GM12878 (cell line): ENCODE measurements around the gene PAFAH2. TPM values are rescaled to one million over a fixed set of nuclear protein-coding genes. Genes with fewer than 3 reads are reported as not detected.
A peak's percentile ranks its signal among the peaks of the same experiment; 100 is the strongest.
"Not testable (repeated sequence)": the region's sequence is repeated elsewhere in the genome, so short reads cannot be mapped to it uniquely, and the experiment has no call there.

Source experiments
- ATAC-seq: fragments of 200-7000 bp; cut with Tn5 transposase; 3 replicates; pipeline ENCODE4 v1.9.1; 2020; ENCODE audit warnings: mild to moderate bottlenecking, moderate library complexity
- BruUV-seq: library from RNA; stranded (reverse); fragments of 400-500 nt; replicated peaks from 2 replicates; lab custom pipeline; 2021; lab: Mats Ljungman, UMichigan
- CTCF ChIA-PET: fragments of 300-600 bp; sonication (Branson Sonifier 250); formaldehyde crosslinking; extraction: SDS; loops from one replicate; lab custom pipeline; 2021; ENCODE audit warnings: inconsistent platforms; lab: Yijun Ruan, JAX
- POLR2A ChIA-PET: fragments of 350-600 bp; formaldehyde crosslinking; extraction: SDS; loops from one replicate; lab custom pipeline; 2021; ENCODE audit warnings: inconsistent platforms; lab: Charles Lee
- RAD21 ChIA-PET: fragments of 300-600 bp; sonication (Branson Sonifier 250); formaldehyde crosslinking; loops from one replicate; lab custom pipeline; 2023; ENCODE audit warnings: antibody characterized with exemption; ENCODE audit not compliant: unreplicated experiment; lab: Charles Lee
- SMC1A ChIA-PET: fragments of 300-600 bp; sonication (Branson Sonifier 250); formaldehyde crosslinking; loops from one replicate; lab custom pipeline; 2023; ENCODE audit not compliant: unreplicated experiment, uncharacterized antibody; lab: Charles Lee
- DNase-seq: peaks from one replicate; pipeline ENCODE4 v3.0.0-alpha.2; 2011; ENCODE audit warnings: low read depth, low spot score
- FAIRE-seq: peaks from 3 replicates; lab custom pipeline; 2011; peaks lifted over from hg19 to GRCh38; lab: Jason Lieb, UNC
- H2AFZ ChIP-seq: 2 replicates; pipeline ENCODE4 v1.6.0; 2011; ENCODE audit warnings: low read depth, low read length, control low read depth; ENCODE audit not compliant: control insufficient read depth
- H3K27ac ChIP-seq: 2 replicates; pipeline ENCODE4 v1.5.1; 2011; ENCODE audit warnings: control low read depth; ENCODE audit not compliant: control insufficient read depth, insufficient read depth
- H3K27me3 ChIP-seq, 2 experiments: replicated peaks in 1 of 2; 2 replicates each; pipeline versions ENCODE4 v1.6.0 to v1.6.1; 2011; ENCODE audit warnings: low read length in 1 of 2; ENCODE audit not compliant: control insufficient read depth in 2 of 2, insufficient read depth in 2 of 2
- H3K36me3 ChIP-seq, 2 experiments: 2 replicates each; pipeline ENCODE4 v1.5.1; 2011; ENCODE audit warnings: low read length in 1 of 2; ENCODE audit not compliant: control insufficient read depth in 2 of 2, insufficient read depth in 2 of 2
- H3K4me1 ChIP-seq: 2 replicates; pipeline ENCODE4 v1.6.1; 2011; ENCODE audit warnings: mild to moderate bottlenecking, low read length, moderate library complexity, mixed read lengths; ENCODE audit not compliant: control insufficient read depth, insufficient read depth
- H3K4me2 ChIP-seq: 2 replicates; pipeline ENCODE4 v1.6.0; 2011; ENCODE audit warnings: control low read depth; ENCODE audit not compliant: control insufficient read depth, insufficient read depth
- H3K4me3 ChIP-seq: fragments of 200-600 bp; sonication (generic); 2 replicates; pipeline ENCODE4 v1.5.1; 2016
- H3K79me2 ChIP-seq: 2 replicates; pipeline ENCODE4 v1.6.0; 2011; ENCODE audit warnings: low read length; ENCODE audit not compliant: control insufficient read depth, insufficient read depth
- H3K9ac ChIP-seq: 2 replicates; pipeline ENCODE4 v1.8.0; 2011; ENCODE audit warnings: low read length, control low read depth, mixed read lengths; ENCODE audit not compliant: control insufficient read depth, insufficient read depth
- H3K9me3 ChIP-seq: replicated peaks from 3 replicates; pipeline ENCODE4 v1.5.1; 2011; ENCODE audit warnings: mild to moderate bottlenecking, low read length; ENCODE audit not compliant: control insufficient read depth, insufficient read depth
- H4K20me1 ChIP-seq: 2 replicates; pipeline ENCODE4 v1.6.0; 2011; ENCODE audit not compliant: control insufficient read depth, insufficient read depth
- ATF7 ChIP-seq: fragments of 450-650 bp; IDR thresholded peaks from 2 replicates; pipeline ENCODE4 v1.6.1; 2016; ENCODE audit warnings: low read depth, mild to moderate bottlenecking
- EED ChIP-seq: sonication (generic); IDR thresholded peaks from 2 replicates; pipeline ENCODE4 v1.6.1; 2016; ENCODE audit warnings: antibody characterized with exemption, low read depth
- RUNX3 ChIP-seq: IDR thresholded peaks from 2 replicates; pipeline ENCODE4 v1.6.1; 2012; ENCODE audit warnings: low read length, inconsistent platforms
- WGBS: methylation state at CpG from one replicate; pipeline ENCODE4 v1.1.6; 2016; ENCODE audit warnings: low lambda C conversion rate; ENCODE audit not compliant: insufficient replicate concordance, insufficient coverage; ENCODE audit errors: missing lambda C conversion rate; 5-methylcytosine and 5-hydroxymethylcytosine counted together
- in situ Hi-C: fragments of 300-500 bp; cut with MboI; formaldehyde crosslinking; loops from 9 replicates; pipeline ENCODE4 v1.14.3; 2018; ENCODE audit warnings: mixed read lengths
- intact Hi-C: fragments of 100-400 bp; cut with micrococcal nuclease; formaldehyde crosslinking; loops from one replicate; pipeline ENCODE4 v1.14.2; 2022; ENCODE audit not compliant: unreplicated experiment
- polyA plus RNA-seq, 11 experiments: library from polyadenylated mRNA; depleted of rRNA in 4 of 11; unstranded in 6 of 11; stranded (reverse) in 5 of 11; fragments of >200 nt; fragmentation: Nextera tagmentation in 4 of 11; fragmentation: Illumina TruSeq in 1 of 11; extraction: Ambion mirVana in 4 of 11; extraction: Trizol in 1 of 11; gene quantifications; 1 replicate in 1 of 11; 2 replicates in 10 of 11; pipeline versions ENCODE4 v1.2.1 to v1.2.3, GENCODE V29; 2011 to 2016; ENCODE audit warnings: inconsistent platforms in 2 of 11, missing spikeins in 2 of 11, low read depth in 1 of 11
- total RNA-seq, 4 experiments: library from RNA; depleted of rRNA in 3 of 4; stranded (reverse); fragments of >200 nt in 3 of 4; fragmentation: Illumina TruSeq in 1 of 4; extraction: Trizol in 1 of 4; gene quantifications; 2 replicates each; pipeline versions ENCODE4 v1.2.1 to v1.2.3, GENCODE V29; 2013 to 2021
- TF ChIP-seq, protein P1 (sequence below): fragments of 450-650 bp; IDR thresholded peaks from 2 replicates; pipeline ENCODE4 v1.6.1; 2017; ENCODE audit warnings: low read depth, mild to moderate bottlenecking, moderate library complexity

Gene PAFAH2
- total and polyA plus RNA-seq, 10 of the 15 experiments (the other 5 are each of a cell fraction or from before 2014, with no cell fraction given) = 3.0 to 9.5 (median 6.5) TPM

DNA sequence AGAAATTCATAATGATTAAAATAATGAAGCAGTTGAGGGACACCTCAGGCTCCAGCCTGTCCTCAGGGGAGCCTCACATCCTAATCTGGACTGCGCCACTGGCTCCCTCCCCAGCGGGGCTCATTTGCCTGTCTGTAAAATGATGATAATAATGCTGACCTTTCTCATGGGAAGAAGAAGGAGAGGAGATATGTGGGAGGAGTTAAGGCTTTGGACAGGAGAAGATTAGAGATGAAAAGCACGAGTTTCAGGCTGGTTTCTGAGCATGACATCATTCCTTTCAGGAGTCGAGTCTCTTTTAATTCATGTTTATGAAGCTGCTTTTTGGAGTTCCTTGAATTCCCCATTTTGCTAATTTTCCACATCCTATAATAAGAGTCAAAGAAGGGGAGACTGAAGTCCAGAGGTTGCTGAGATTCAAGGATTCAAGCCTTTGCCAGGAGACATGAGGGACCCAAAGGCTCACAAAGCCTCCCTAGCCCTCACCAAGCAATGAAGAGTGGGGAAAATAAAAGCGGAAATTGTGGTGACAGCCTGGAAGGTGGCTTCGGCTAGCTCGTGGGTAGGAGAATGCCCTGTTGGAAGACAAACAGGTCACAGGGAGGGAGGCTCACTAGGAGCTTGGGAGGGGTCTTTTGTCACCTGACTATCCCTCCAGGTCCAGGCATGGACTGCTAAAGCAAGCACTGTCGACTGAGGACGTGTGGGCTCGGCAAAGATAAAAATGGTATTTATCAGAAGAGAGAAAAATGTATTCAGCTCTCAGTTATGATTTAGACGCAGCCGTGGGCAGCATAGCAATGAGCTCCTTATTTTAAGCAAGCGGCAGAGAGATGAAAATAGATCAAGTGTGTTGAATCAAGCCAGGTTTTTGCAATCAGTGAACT lies 64.1 kb downstream of the PAFAH2 start:
- no peaks in the 10 kb centered on the region for H3K9me3 ChIP-seq
- no peak for DNase-seq
- no peak overlapping the region for H3K4me3 ChIP-seq
- in situ Hi-C loops (no loop called here), intact Hi-C loops (no loop called here)
- 12% methylated on average over 13 of the region's 13 CpGs for WGBS
- TF ChIP-seq RUNX3 (peak; percentile 11; the same call in 1 of the 2 replicates), ATF7 (peak; percentile 69), EED (0 out of 2 replicates have a peak, but pooled peaks have one; percentile 18)
- TF ChIP-seq, protein P1, sequence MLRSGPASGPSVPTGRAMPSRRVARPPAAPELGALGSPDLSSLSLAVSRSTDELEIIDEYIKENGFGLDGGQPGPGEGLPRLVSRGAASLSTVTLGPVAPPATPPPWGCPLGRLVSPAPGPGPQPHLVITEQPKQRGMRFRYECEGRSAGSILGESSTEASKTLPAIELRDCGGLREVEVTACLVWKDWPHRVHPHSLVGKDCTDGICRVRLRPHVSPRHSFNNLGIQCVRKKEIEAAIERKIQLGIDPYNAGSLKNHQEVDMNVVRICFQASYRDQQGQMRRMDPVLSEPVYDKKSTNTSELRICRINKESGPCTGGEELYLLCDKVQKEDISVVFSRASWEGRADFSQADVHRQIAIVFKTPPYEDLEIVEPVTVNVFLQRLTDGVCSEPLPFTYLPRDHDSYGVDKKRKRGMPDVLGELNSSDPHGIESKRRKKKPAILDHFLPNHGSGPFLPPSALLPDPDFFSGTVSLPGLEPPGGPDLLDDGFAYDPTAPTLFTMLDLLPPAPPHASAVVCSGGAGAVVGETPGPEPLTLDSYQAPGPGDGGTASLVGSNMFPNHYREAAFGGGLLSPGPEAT = no peak
- CTCF ChIA-PET = interaction anchor here (1.0 kb wide), 1 partner anchor 38 kb away, joined by 4 read pairs; no protein-coding TSS in a partner anchor
- ATAC-seq = peak; percentile 41
- no peaks in the 10 kb centered on the region for H4K20me1 ChIP-seq
- no TSS peak for BruUV-seq
- POLR2A ChIA-PET = no interaction called here
- no peak overlapping the region for H3K9ac ChIP-seq
- RAD21 ChIA-PET = interaction anchor here (0.9 kb wide), 1 partner anchor 38 kb away, joined by 3 read pairs; no protein-coding TSS in a partner anchor
- H3K27me3 ChIP-seq = no peaks in the 10 kb centered on the region; a peak in 2 of 4 replicates
- H2AFZ ChIP-seq = no peak overlapping the region
- H3K36me3 ChIP-seq = no peaks in the 10 kb centered on the region
- FAIRE-seq = no peak
- no peak overlapping the region for H3K27ac ChIP-seq
- H3K79me2 ChIP-seq = no peaks in the 10 kb centered on the region
- H3K4me2 ChIP-seq = no peak overlapping the region
- SMC1A ChIA-PET = interaction anchor here (0.6 kb wide), 1 partner anchor 21 kb away, joined by 3 read pairs; no protein-coding TSS in a partner anchor
- H3K4me1 ChIP-seq = no peaks in the 10 kb centered on the region

- ChIA-PET CTCF (interaction anchor here (0.6 kb wide), 1 partner anchor 492 kb away, joined by 3 read pairs; no protein-coding TSS in a partner anchor), SMC1A (interaction anchor here (0.6 kb wide), 1 partner anchor 20 kb away, joined by 3 read pairs; no protein-coding TSS in a partner anchor), POLR2A (interaction anchor here (0.6 kb wide), 1 partner anchor 14 kb away, joined by 6 read pairs; no protein-coding TSS in a partner anchor)
- H3K9me3 ChIP-seq, BruUV-seq, H3K9ac ChIP-seq, H3K79me2 ChIP-seq, H3K4me2 ChIP-seq, H3K27me3 ChIP-seq, ATAC-seq, RAD21 ChIA-PET, intact Hi-C loops, H3K27ac ChIP-seq, H4K20me1 ChIP-seq, DNase-seq, in situ Hi-C loops, FAIRE-seq, H3K4me3 ChIP-seq, H2AFZ ChIP-seq, H3K36me3 ChIP-seq, H3K4me1 ChIP-seq: not testable (repeated sequence)
- 64% methylated on average over 10 of the region's 12 CpGs for WGBS
These were observed 65.0 kb downstream of the PAFAH2 start for GRCh38 chr1:25932811-25933400.
